Upper lobe of left lung (tissue), 4 donors: ENCODE results near the gene NME7.

ENCODE experiments used
- EP300 ChIP-seq, 4 donors: sonication (generic); formaldehyde crosslinking; IDR thresholded peaks; one replicate each; pipeline ENCODE4 v1.5.1; 2017; ENCODE audit warnings: antibody characterized with exemption in 4 of 4, control low read depth in 2 of 4
- POLR2A ChIP-seq, 4 donors: fragments of 450-650 bp; IDR thresholded peaks; one replicate each; pipeline ENCODE4 v1.5.1; 2016 to 2017; ENCODE audit warnings: antibody characterized with exemption in 4 of 4, mild to moderate bottlenecking in 2 of 4
- TF ChIP-seq, protein P1 (sequence below), 6 experiments: fragments of 450-650 bp in 4 of 6; fragments of 200-600 bp in 2 of 6; sonication (generic) in 2 of 6; IDR thresholded peaks; one replicate each; pipeline ENCODE4 v1.5.1; 2016 to 2019; ENCODE audit warnings: antibody characterized with exemption in 6 of 6

DNA sequence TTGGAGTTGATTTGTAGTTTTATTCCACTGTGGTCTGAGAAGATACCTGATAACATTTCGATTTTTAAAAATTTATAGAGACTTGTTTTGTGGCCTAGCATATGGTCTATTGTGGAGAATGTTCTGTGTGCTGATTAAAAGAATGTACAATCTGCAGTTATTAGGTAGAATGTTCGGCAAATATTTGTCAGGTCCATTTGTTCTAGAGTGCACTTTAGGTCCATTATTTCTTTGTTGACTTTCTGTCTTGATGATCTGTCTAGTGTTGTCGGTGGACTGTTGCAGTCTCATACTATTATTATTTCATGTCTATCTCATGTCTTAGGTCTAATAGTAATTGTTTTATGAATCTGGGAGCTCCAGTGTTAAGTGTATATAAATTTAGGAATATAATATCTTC lies 116.8 kb downstream of the NME7 start:
- TF ChIP-seq POLR2A (IDR thresholded peaks at IDR 0.05) (no peak), EP300 (IDR thresholded peaks at IDR 0.05) (no peak)
- TF ChIP-seq, protein P1, sequence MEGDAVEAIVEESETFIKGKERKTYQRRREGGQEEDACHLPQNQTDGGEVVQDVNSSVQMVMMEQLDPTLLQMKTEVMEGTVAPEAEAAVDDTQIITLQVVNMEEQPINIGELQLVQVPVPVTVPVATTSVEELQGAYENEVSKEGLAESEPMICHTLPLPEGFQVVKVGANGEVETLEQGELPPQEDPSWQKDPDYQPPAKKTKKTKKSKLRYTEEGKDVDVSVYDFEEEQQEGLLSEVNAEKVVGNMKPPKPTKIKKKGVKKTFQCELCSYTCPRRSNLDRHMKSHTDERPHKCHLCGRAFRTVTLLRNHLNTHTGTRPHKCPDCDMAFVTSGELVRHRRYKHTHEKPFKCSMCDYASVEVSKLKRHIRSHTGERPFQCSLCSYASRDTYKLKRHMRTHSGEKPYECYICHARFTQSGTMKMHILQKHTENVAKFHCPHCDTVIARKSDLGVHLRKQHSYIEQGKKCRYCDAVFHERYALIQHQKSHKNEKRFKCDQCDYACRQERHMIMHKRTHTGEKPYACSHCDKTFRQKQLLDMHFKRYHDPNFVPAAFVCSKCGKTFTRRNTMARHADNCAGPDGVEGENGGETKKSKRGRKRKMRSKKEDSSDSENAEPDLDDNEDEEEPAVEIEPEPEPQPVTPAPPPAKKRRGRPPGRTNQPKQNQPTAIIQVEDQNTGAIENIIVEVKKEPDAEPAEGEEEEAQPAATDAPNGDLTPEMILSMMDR (IDR thresholded peaks at IDR 0.05) = no peak
